ENCODE results near the gene TEKT5.

TEKT5 gene

GRCh38 chr16:10579965-10580882, 114.5 kb downstream of the TEKT5 start, which contains the start of gene EMP2:
TSS of gene EMP2 (minus strand) at chr16:10580598. CDS start at chr16:10547617, 32,981 bp downstream.
- no peak for DNase-seq (ENCODE audit: low read depth in 3 of 3)

- DNase-seq (ENCODE audit: low read depth in 3 of 3): no peak
Measured at GRCh38 chr16:10579575-10579964, 115.2 kb downstream of the TEKT5 start.

GRCh38 chr16:10578474-10579316, 116.0 kb downstream of the TEKT5 start:
- DNase-seq (ENCODE audit: low read depth in 3 of 3): no peak
